ENCODE data around the gene SV2B. TPM values are rescaled to one million over a fixed set of nuclear protein-coding genes. Genes with fewer than 3 reads are reported as not detected.

The SV2B gene
- total RNA-seq, 3 donors from 2014 or later: 0.41 to 4.2 (median 0.80) TPM

DNA sequence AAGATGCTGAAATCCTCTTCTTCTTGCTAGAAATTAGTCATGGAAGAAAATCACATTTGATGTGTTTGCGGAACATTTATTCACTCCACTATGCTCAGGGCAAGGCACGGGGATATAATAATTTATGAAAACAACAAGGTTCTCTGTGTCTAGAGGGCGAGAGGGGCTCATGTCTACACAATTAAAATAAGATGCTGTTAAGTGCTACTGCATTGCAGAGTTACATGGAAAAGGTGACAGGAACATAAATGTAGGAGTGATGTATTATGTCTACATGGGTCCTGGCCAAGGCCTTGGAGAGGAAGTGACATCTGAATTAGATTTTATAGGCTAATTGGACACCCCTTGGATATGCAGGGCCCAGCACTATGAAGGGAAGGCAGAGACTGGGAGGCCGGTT, 96.1 kb downstream of the SV2B start:
- DNase-seq (no peak), ATAC-seq (no peak)
- Histone ChIP-seq H3K4me3 (no peak overlapping the region), H3K4me1 (ENCODE audit: low read depth) (peaks cover 2% of the 10 kb centered on the region), H3K36me3 (ENCODE audit: low read depth) (no peaks in the 10 kb centered on the region), H3K9me3 (no peaks in the 10 kb centered on the region)
- TF ChIP-seq, protein P1, sequence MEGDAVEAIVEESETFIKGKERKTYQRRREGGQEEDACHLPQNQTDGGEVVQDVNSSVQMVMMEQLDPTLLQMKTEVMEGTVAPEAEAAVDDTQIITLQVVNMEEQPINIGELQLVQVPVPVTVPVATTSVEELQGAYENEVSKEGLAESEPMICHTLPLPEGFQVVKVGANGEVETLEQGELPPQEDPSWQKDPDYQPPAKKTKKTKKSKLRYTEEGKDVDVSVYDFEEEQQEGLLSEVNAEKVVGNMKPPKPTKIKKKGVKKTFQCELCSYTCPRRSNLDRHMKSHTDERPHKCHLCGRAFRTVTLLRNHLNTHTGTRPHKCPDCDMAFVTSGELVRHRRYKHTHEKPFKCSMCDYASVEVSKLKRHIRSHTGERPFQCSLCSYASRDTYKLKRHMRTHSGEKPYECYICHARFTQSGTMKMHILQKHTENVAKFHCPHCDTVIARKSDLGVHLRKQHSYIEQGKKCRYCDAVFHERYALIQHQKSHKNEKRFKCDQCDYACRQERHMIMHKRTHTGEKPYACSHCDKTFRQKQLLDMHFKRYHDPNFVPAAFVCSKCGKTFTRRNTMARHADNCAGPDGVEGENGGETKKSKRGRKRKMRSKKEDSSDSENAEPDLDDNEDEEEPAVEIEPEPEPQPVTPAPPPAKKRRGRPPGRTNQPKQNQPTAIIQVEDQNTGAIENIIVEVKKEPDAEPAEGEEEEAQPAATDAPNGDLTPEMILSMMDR (IDR thresholded peaks at IDR 0.05): no peak
- intact Hi-C loops (cut with DNase I, micrococcal nuclease): no loop called here

DNA sequence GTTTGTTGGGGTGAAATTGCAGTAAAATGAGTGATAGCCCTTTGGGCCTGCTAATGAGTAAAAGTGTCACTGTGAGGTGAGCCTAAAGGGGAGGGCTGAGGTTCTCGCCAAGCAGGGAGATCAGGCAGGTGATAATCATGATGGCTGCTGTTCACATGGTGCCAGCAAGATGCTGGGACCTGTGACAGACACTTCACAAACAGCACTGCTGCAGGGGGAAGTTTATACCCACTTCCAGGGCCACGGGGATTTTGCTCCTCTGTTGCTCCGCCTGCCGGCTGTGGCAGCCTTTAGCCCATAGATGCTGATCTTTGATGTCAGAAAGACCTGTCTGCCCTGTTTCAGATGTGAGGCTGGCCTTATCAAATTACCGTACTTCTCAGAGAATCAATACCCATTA, 96.7 kb downstream of the SV2B start:
- TF ChIP-seq, protein P1 (IDR thresholded peaks at IDR 0.05): no peak
- no peak overlapping the region for H3K4me3 ChIP-seq
- peaks cover 2% of the 10 kb centered on the region for H3K4me1 ChIP-seq (ENCODE audit: low read depth)
- H3K9me3 ChIP-seq: no peaks in the 10 kb centered on the region
- intact Hi-C loops (cut with DNase I, micrococcal nuclease): no loop called here
- ATAC-seq (no peak), DNase-seq (no peak)
- H3K36me3 ChIP-seq (ENCODE audit: low read depth): no peaks in the 10 kb centered on the region

DNA sequence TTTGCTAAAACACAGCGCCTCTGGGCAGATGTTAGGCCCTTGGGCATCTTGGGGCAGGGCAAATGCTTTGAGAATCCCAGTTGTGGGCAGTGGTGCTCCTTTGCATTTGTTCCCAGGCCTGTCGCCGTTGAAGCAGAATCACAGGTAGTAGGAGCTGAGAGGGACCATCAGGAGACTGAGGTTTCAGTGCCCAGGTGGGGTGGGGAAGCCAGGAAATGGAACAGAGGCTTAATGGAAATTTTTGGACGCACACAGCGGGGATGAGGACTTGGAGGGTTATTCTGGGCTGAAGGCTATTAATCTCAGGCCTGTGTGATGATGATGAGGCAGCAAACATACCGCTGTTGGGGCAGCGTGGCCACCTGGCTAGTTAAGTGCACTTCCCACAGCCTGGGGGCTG, 99.5 kb downstream of the SV2B start:
- DNase-seq: no peak
- intact Hi-C loops (cut with DNase I, micrococcal nuclease): no loop called here
- TF ChIP-seq, protein P1 (IDR thresholded peaks at IDR 0.05): no peak
- Histone ChIP-seq H3K4me3 (no peak overlapping the region), H3K4me1 (ENCODE audit: low read depth) (no peaks in the 10 kb centered on the region), H3K36me3 (ENCODE audit: low read depth) (no peaks in the 10 kb centered on the region), H3K9me3 (no peaks in the 10 kb centered on the region)
- ATAC-seq: no peak

DNA sequence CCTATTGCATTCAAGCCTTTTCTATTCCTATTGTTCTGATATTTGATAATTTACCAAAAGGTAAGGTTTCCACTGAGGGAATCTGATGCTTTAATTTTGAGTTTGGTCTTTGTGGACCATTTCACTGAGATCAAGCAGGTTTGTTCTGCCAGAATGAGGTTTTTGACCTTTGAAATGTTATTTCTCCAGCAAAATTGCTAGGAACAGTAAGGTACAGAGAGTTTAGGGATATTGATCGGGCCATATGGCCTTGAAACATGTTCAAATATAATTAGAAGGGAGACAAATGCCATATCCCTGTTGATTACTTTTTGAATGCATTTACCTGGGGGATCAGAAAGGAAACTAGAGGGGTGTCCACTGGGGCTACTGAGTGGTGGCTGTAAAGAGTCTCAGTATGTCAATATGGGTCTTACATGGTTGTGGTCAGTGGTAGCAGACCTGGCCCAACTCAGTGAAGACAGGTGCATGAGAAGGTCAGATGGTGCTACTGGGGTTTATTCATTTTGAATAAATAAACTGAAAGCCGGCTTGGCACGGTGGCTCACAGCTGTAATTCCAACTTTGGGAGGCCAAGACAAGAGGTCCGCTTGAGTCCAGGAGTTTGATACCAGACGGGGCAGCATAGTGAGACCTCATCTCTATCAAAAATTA, 100.2 kb downstream of the SV2B start:
- DNase-seq (no peak), ATAC-seq (no peak)
- Histone ChIP-seq H3K4me1 (ENCODE audit: low read depth) (no peaks in the 10 kb centered on the region), H3K9me3 (no peaks in the 10 kb centered on the region), H3K4me3 (no peak overlapping the region), H3K36me3 (ENCODE audit: low read depth) (no peaks in the 10 kb centered on the region)
- intact Hi-C loops (cut with DNase I, micrococcal nuclease): no loop called here
- TF ChIP-seq, protein P1 (IDR thresholded peaks at IDR 0.05): no peak

DNA sequence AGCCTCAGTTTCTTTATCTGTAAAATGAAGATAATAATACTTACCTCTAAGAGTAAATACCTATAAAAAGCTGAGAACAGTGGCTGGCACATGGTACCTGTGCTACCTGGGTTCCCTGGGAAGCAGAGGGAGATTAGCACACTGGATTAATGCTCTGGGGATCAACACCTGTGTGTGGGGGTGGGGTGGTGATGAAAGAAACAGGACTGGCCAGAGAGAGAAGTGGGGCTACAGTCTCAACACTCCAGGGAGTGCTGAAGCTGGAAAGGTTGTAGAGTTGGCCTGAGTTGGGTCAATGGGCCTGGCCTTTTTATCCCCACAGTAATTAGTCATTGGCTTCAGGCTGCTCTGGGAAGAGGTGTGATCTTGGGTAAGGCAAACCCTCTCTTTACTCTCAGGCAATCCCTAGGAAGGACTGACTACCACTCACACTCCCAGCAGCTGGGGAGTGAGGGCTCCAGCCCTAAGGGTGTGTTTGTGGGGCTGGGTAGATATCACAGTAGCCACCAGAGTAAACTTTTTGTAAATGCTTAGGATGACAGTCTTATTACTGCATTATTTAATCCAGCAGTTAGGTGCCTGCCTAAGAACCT, 102.5 kb downstream of the SV2B start:
- no peak overlapping the region for H3K4me3 ChIP-seq
- intact Hi-C loops (cut with DNase I, micrococcal nuclease): no loop called here
- no peaks in the 10 kb centered on the region for H3K9me3 ChIP-seq
- TF ChIP-seq, protein P1 (IDR thresholded peaks at IDR 0.05): no peak
- H3K36me3 ChIP-seq (ENCODE audit: low read depth): no peaks in the 10 kb centered on the region
- no peak for DNase-seq
- H3K4me1 ChIP-seq (ENCODE audit: low read depth): no peaks in the 10 kb centered on the region
- ATAC-seq: no peak

Measured in mucosa of descending colon (tissue), 3 donors.